K562 (cell line): ENCODE measurements around the gene LARP6. TPM values are rescaled to one million over a fixed set of nuclear protein-coding genes. Genes with fewer than 3 reads are reported as not detected.

Experiments
- ATF3 ChIP-seq, 2 experiments: fragments of 450-650 bp in 1 of 2; sonication (generic) in 1 of 2; formaldehyde crosslinking in 1 of 2; IDR thresholded peaks in 1 of 2; conservative IDR thresholded peaks in 1 of 2; 2 replicates each; pipeline versions ENCODE4 v1.6.1 to v1.8.1; 2016 to 2023; ENCODE audit warnings: mild to moderate bottlenecking in 2 of 2, moderate library complexity in 2 of 2, inconsistent platforms in 1 of 2, missing genetic modification reagents in 1 of 2
- COPS2 ChIP-seq: fragments of 450-650 bp; conservative IDR thresholded peaks from 2 replicates; pipeline ENCODE4 v1.6.1; 2016; ENCODE audit warnings: mild to moderate bottlenecking, moderate library complexity
- GATAD2A ChIP-seq: fragments of 450-650 bp; IDR thresholded peaks from 2 replicates; pipeline ENCODE4 v1.6.1; 2017
- ZBTB40 ChIP-seq, 2 experiments: fragments of 450-650 bp in 1 of 2; sonication (generic) in 1 of 2; formaldehyde crosslinking in 1 of 2; IDR thresholded peaks; 2 replicates each; pipeline versions ENCODE4 v1.7.1 to v1.9.0; 2016 to 2022; ENCODE audit warnings: inconsistent platforms in 1 of 2, mild to moderate bottlenecking in 1 of 2, missing genetic modification reagents in 1 of 2
- ZNF277 ChIP-seq: fragments of 250-450 bp; sonication (Bioruptor Pico); IDR thresholded peaks from 2 replicates; pipeline ENCODE4 v1.8.0; 2022; ENCODE audit warnings: inconsistent platforms, mild to moderate bottlenecking, moderate library complexity, borderline replicate concordance
- ZNF407 ChIP-seq: fragments of 450-650 bp; IDR thresholded peaks from 2 replicates; pipeline ENCODE4 v1.6.1; 2016; ENCODE audit warnings: low read depth
- ZSCAN32 ChIP-seq: fragments of 450-650 bp; formaldehyde crosslinking; IDR thresholded peaks from 2 replicates; pipeline ENCODE4 v1.4.0; 2020; ENCODE audit warnings: mild to moderate bottlenecking, moderate library complexity
- polyA plus RNA-seq, 8 experiments: library from polyadenylated mRNA; depleted of rRNA in 4 of 8; stranded (reverse) in 5 of 8; unstranded in 3 of 8; fragments of >200 nt; fragmentation: Nextera tagmentation in 2 of 8; fragmentation: Illumina TruSeq in 1 of 8; extraction: Ambion mirVana in 2 of 8; extraction: Trizol in 1 of 8; gene quantifications; 2 replicates each; pipeline versions ENCODE4 v1.2.1 to v1.2.3, GENCODE V29; 2011 to 2014; ENCODE audit warnings: inconsistent platforms in 1 of 8, missing spikeins in 1 of 8
- total RNA-seq, 7 experiments: library from RNA; depleted of rRNA in 6 of 7; stranded (reverse); fragments of >200 nt in 6 of 7; fragmentation: Illumina TruSeq in 2 of 7; extraction: Trizol in 2 of 7; gene quantifications; 2 replicates each; pipeline versions ENCODE4 v1.2.1 to v1.2.3, GENCODE V29; 2011 to 2021; ENCODE audit warnings: low replicate concordance in 1 of 7

The LARP6 gene
- total and polyA plus RNA-seq, 9 of the 15 experiments (the other 6 are each of a cell fraction or from before 2014, with no cell fraction given), result not detected

GRCh38 chr15:70826634-70827033 is 27.3 kb downstream of the LARP6 start (continued):
- TF ChIP-seq ZNF407 (no peak), ZSCAN32 (CRISPR knock-in tag) (no peak), ATF3 (IDR thresholded peaks at IDR 0.05) (peak; percentile 51; the same call in 1 of the 2 replicates), ATF3 (CRISPR knock-in tag; conservative IDR thresholded peaks at IDR 0.05) (no peak), GATAD2A (no peak), ZBTB40 (IDR thresholded peaks at IDR 0.05) (no peak), ZBTB40 (CRISPR knock-in tag; IDR thresholded peaks at IDR 0.05) (no peak), COPS2 (no peak), ZNF277 (no peak)
